Measurements from ENCODE around the gene TESK2.

GRCh38 chr1:45348020-45348419, 142.9 kb downstream of the TESK2 start:
- TF ChIP-seq CTCF (IDR thresholded peaks at IDR 0.05), result no peak
- no peak for TF ChIP-seq POLR2A (IDR thresholded peaks at IDR 0.05)

Data from Peyer's patch (tissue), 4 donors.